Measurements from ENCODE around the gene FBN3. TPM values are rescaled to one million over a fixed set of nuclear protein-coding genes. Genes with fewer than 3 reads are reported as not detected.

The FBN3 gene
- polyA plus RNA-seq, 3 donors = not detected

- no peak overlapping the region for H3K4me3 Mint-ChIP-seq
Observed at GRCh38 chr19:8021374-8021773, 128.0 kb downstream of the FBN3 start.

GRCh38 chr19:8020681-8021080, 128.7 kb downstream of the FBN3 start:
- H3K9ac ChIP-seq (ENCODE audit: insufficient read depth, low read length, poor library complexity, severe bottlenecking) = no peak overlapping the region
- H3K36me3 Mint-ChIP-seq = no peaks in the 10 kb centered on the region
- H2AFZ ChIP-seq (ENCODE audit: insufficient read depth, low read depth, low read length, poor library complexity, severe bottlenecking) = no peak overlapping the region
- no peak for TF ChIP-seq CTCF (IDR thresholded peaks at IDR 0.05)
- H3K9me3 Mint-ChIP-seq = no peaks in the 10 kb centered on the region
- WGBS (ENCODE audit: insufficient coverage) = 90% methylated on average over 5 of the region's 9 CpGs
- no peak for DNase-seq
- H3K27me3 ChIP-seq (ENCODE audit: control insufficient read depth in 2 of 2, insufficient read depth in 2 of 2, low read length in 2 of 2) = no peaks in the 10 kb centered on the region
- no peak overlapping the region for H3K27ac Mint-ChIP-seq
- H4K20me1 ChIP-seq (ENCODE audit: insufficient read depth, low read length) = no peaks in the 10 kb centered on the region
- no peaks in the 10 kb centered on the region for H3K79me2 ChIP-seq (ENCODE audit: insufficient read depth, low read length)
- no peak overlapping the region for H3K4me3 ChIP-seq (replicated peaks in 1 of 3; ENCODE audit: low read depth in 2 of 3, low read length in 3 of 3)
- no peak overlapping the region for H3K4me2 ChIP-seq (replicated peaks; ENCODE audit: extremely low read depth, low read length, poor library complexity, severe bottlenecking)
- no peak overlapping the region for H3K27ac ChIP-seq (ENCODE audit: low read depth in 1 of 2, low read length in 2 of 2)
- intact Hi-C loops (cut with micrococcal nuclease) = no loop called here
- H3K9me3 ChIP-seq (replicated peaks in 1 of 2; ENCODE audit: control insufficient read depth in 1 of 2, insufficient read depth in 1 of 2, low read length in 2 of 2) = no peaks in the 10 kb centered on the region
- H3K4me1 Mint-ChIP-seq = peaks cover 7% of the 10 kb centered on the region
- peaks cover 0 to 9% (median 4%) of the 10 kb centered on the region in 3 donors for H3K27me3 Mint-ChIP-seq (ENCODE audit: low read depth in 3 of 3)
- H3K4me3 Mint-ChIP-seq = no peak overlapping the region
- H3K4me1 ChIP-seq (ENCODE audit: control insufficient read depth in 1 of 2, insufficient read depth in 2 of 2, low read length in 2 of 2) = no peaks in the 10 kb centered on the region
- no peaks in the 10 kb centered on the region for H3K36me3 ChIP-seq (replicated peaks in 1 of 2; ENCODE audit: control insufficient read depth in 1 of 2, insufficient read depth in 2 of 2, low read length in 2 of 2)

More at GRCh38 chr19:8021374-8021773, 128.0 kb downstream of the FBN3 start:
- intact Hi-C loops (cut with micrococcal nuclease) = no loop called here
- Mint-ChIP-seq H3K27ac (no peak overlapping the region), H3K9me3 (no peaks in the 10 kb centered on the region), H3K27me3 (ENCODE audit: low read depth in 3 of 3) (peaks cover 0 to 9% (median 4%) of the 10 kb centered on the region in 3 donors), H3K4me1 (peaks cover 7% of the 10 kb centered on the region), H3K36me3 (no peaks in the 10 kb centered on the region)
- no peak overlapping the region for H2AFZ ChIP-seq (ENCODE audit: insufficient read depth, low read depth, low read length, poor library complexity, severe bottlenecking)
- H3K27me3 ChIP-seq (ENCODE audit: control insufficient read depth in 2 of 2, insufficient read depth in 2 of 2, low read length in 2 of 2) = no peaks in the 10 kb centered on the region
- 86% methylated on average over 3 of the region's 8 CpGs for WGBS (ENCODE audit: insufficient coverage)
- H3K4me2 ChIP-seq (replicated peaks; ENCODE audit: extremely low read depth, low read length, poor library complexity, severe bottlenecking) = no peak overlapping the region
- H3K9me3 ChIP-seq (replicated peaks in 1 of 2; ENCODE audit: control insufficient read depth in 1 of 2, insufficient read depth in 1 of 2, low read length in 2 of 2) = no peaks in the 10 kb centered on the region
- no peak for TF ChIP-seq CTCF (IDR thresholded peaks at IDR 0.05)
- no peak for DNase-seq
- no peaks in the 10 kb centered on the region for H3K36me3 ChIP-seq (replicated peaks in 1 of 2; ENCODE audit: control insufficient read depth in 1 of 2, insufficient read depth in 2 of 2, low read length in 2 of 2)
- no peak overlapping the region for H3K9ac ChIP-seq (ENCODE audit: insufficient read depth, low read length, poor library complexity, severe bottlenecking)
- H3K79me2 ChIP-seq (ENCODE audit: insufficient read depth, low read length) = no peaks in the 10 kb centered on the region
- no peak overlapping the region for H3K4me3 ChIP-seq (replicated peaks in 1 of 3; ENCODE audit: low read depth in 2 of 3, low read length in 3 of 3)
- no peaks in the 10 kb centered on the region for H4K20me1 ChIP-seq (ENCODE audit: insufficient read depth, low read length)
- H3K4me1 ChIP-seq (ENCODE audit: control insufficient read depth in 1 of 2, insufficient read depth in 2 of 2, low read length in 2 of 2) = no peaks in the 10 kb centered on the region
- H3K27ac ChIP-seq (ENCODE audit: low read depth in 1 of 2, low read length in 2 of 2) = no peak overlapping the region
